Urinary bladder (tissue), 4 donors: Measurements from ENCODE around the gene DEPP1. TPM values are rescaled to one million over a fixed set of nuclear protein-coding genes. Genes with fewer than 3 reads are reported as not detected.

Experiments used
- DNase-seq: peaks from one replicate; pipeline ENCODE4 v3.0.0-alpha.2; 2015; ENCODE audit errors: extremely low spot score
- H3K27ac ChIP-seq: one replicate; pipeline ENCODE4 v1.5.1; 2013; ENCODE audit warnings: low read depth, mild to moderate bottlenecking, moderate library complexity
- H3K36me3 ChIP-seq: one replicate; pipeline ENCODE4 v1.6.1; 2013; ENCODE audit warnings: mild to moderate bottlenecking, moderate library complexity; ENCODE audit not compliant: insufficient read depth
- H3K4me1 ChIP-seq: one replicate; pipeline ENCODE4 v1.6.1; 2013; ENCODE audit warnings: mild to moderate bottlenecking, moderate library complexity; ENCODE audit not compliant: insufficient read depth
- H3K4me3 ChIP-seq: one replicate; pipeline ENCODE4 v1.5.1; 2013; ENCODE audit warnings: low read depth, low read length
- whole genome bisulfite sequencing: extraction: QIAGEN DNeasy Blood & Tissue Kit; methylation state at CpG from one replicate; pipeline ENCODE4 v1.1.7; 2013; 5-methylcytosine and 5-hydroxymethylcytosine counted together
- polyA plus RNA-seq: library from polyadenylated mRNA; stranded (reverse); fragments of 200-250 nt; gene quantifications from one replicate; pipeline ENCODE4 v1.2.3, GENCODE V29; 2013
- total RNA-seq: library from RNA; depleted of rRNA; stranded (reverse); fragments of >200 nt; gene quantifications from one replicate; pipeline ENCODE4 v1.2.3, GENCODE V29; 2014
- donor health status: healthy with polysubstance abuse.
- donor health status: healthy.

DEPP1 gene
- total and polyA plus RNA-seq, 2 donors = 15.5 to 51.6 TPM

GRCh38 chr10:44979281-44980191 is 927 bp upstream of the DEPP1 start:
- Histone ChIP-seq H3K4me3 (no peak overlapping the region), H3K36me3 (no peaks in the 10 kb centered on the region), H3K27ac (peak overlapping the region; percentile 30), H3K4me1 (no peaks in the 10 kb centered on the region)
- DNase-seq = no peak
- WGBS = 88% methylated on average over 13 of the region's 13 CpGs

GRCh38 chr10:44978213-44978569 is 418 bp downstream of the DEPP1 start:
- peak overlapping the region; percentile 46 for H3K4me3 ChIP-seq
- no peaks in the 10 kb centered on the region for H3K4me1 ChIP-seq
- WGBS = 25% methylated on average over 4 of the region's 4 CpGs
- peak overlapping the region; percentile 55 for H3K27ac ChIP-seq
- H3K36me3 ChIP-seq = no peaks in the 10 kb centered on the region
- no peak for DNase-seq

- no peaks in the 10 kb centered on the region for H3K4me1 ChIP-seq
- DNase-seq = no peak
- peak overlapping the region; percentile 19 for H3K27ac ChIP-seq
- 78% methylated on average over 25 of the region's 25 CpGs for WGBS
- no peaks in the 10 kb centered on the region for H3K36me3 ChIP-seq
- H3K4me3 ChIP-seq = peak overlapping the region; percentile 46
These were observed 1.1 kb downstream of the DEPP1 start for GRCh38 chr10:44977287-44978212.

- Histone ChIP-seq H3K4me3 (peak overlapping the region; percentile 46), H3K36me3 (no peaks in the 10 kb centered on the region), H3K27ac (no peak overlapping the region), H3K4me1 (no peaks in the 10 kb centered on the region)
- no peak for DNase-seq
- WGBS = 86% methylated on average over 9 of the region's 9 CpGs
These were observed 2.0 kb downstream of the DEPP1 start for GRCh38 chr10:44976352-44977198.

- Histone ChIP-seq H3K4me1 (no peaks in the 10 kb centered on the region), H3K4me3 (no peak overlapping the region), H3K27ac (peak overlapping the region; percentile 14), H3K36me3 (no peaks in the 10 kb centered on the region)
- 44% methylated on average over 10 of the region's 10 CpGs for WGBS
- DNase-seq = no peak
These were observed 2.9 kb downstream of the DEPP1 start for GRCh38 chr10:44975431-44976331.

- 4% methylated on average over 46 of the region's 46 CpGs for WGBS
- Histone ChIP-seq H3K4me3 (peak overlapping the region; percentile 25), H3K4me1 (no peaks in the 10 kb centered on the region), H3K36me3 (no peaks in the 10 kb centered on the region), H3K27ac (no peak overlapping the region)
- no peak for DNase-seq
These were observed 3.8 kb downstream of the DEPP1 start for GRCh38 chr10:44974628-44975430.

- H3K4me1 ChIP-seq = no peaks in the 10 kb centered on the region
- no peak for DNase-seq
- WGBS = 37% methylated on average over 7 of the region's 7 CpGs
These were observed 4.5 kb downstream of the DEPP1 start for GRCh38 chr10:44974082-44974627.

GRCh38 chr10:44973323-44974081 is 5.1 kb downstream of the DEPP1 start:
- Histone ChIP-seq H3K4me1 (no peaks in the 10 kb centered on the region), H3K27ac (no peak overlapping the region), H3K4me3 (no peak overlapping the region), H3K36me3 (no peaks in the 10 kb centered on the region)
- DNase-seq = no peak
- WGBS = 76% methylated on average over 18 of the region's 18 CpGs

More at GRCh38 chr10:44974082-44974627, 4.5 kb downstream of the DEPP1 start:
- H3K36me3 ChIP-seq = no peaks in the 10 kb centered on the region
- peak overlapping the region; percentile 9 for H3K4me3 ChIP-seq
- H3K27ac ChIP-seq = no peak overlapping the region

GRCh38 chr10:44972874-44973306 is 5.7 kb downstream of the DEPP1 start:
- no peaks in the 10 kb centered on the region for H3K36me3 ChIP-seq
- no peak overlapping the region for H3K27ac ChIP-seq
- DNase-seq = no peak
- WGBS = 89% methylated on average over 6 of the region's 6 CpGs
- H3K4me3 ChIP-seq = no peak overlapping the region
- no peaks in the 10 kb centered on the region for H3K4me1 ChIP-seq

GRCh38 chr10:44971935-44972757 is 6.5 kb downstream of the DEPP1 start:
- Histone ChIP-seq H3K4me3 (no peak overlapping the region), H3K4me1 (no peaks in the 10 kb centered on the region), H3K36me3 (no peaks in the 10 kb centered on the region), H3K27ac (no peak overlapping the region)
- no peak for DNase-seq
- WGBS = 97% methylated on average over 12 of the region's 12 CpGs
